HG03060 (cell line): ENCODE results near the gene GPR171.
"Not testable (repeated sequence)": the region's sequence is repeated elsewhere in the genome, so short reads cannot be mapped to it uniquely, and the experiment has no call there.

Experiments used
- ATAC-seq: cut with Tn5 transposase; IDR thresholded peaks from one replicate; pipeline ENCODE4 v1.9.1; 2021; ENCODE audit warnings: low read depth, moderate number of reproducible peaks; ENCODE audit not compliant: unreplicated experiment

Gene GPR171

GRCh38 chr3:151203051-151203420, at the start of gene GPR171:
Gene GPR171 (minus strand): TSS chr3:151203216. CDS start chr3:151199386, 3,830 bp downstream.
- ATAC-seq = peak; percentile 83

GRCh38 chr3:151248772-151249337, 45.8 kb upstream of the GPR171 start:
- no peak for ATAC-seq

GRCh38 chr3:151242006-151242405, 39.0 kb upstream of the GPR171 start:
- not testable (repeated sequence) for ATAC-seq

- no peak for ATAC-seq
These were observed 33.7 kb upstream of the GPR171 start for GRCh38 chr3:151236736-151237135.

- no peak for ATAC-seq
These were observed 33.3 kb upstream of the GPR171 start for GRCh38 chr3:151236316-151236715.

- no peak for ATAC-seq
These were observed 31.8 kb upstream of the GPR171 start for GRCh38 chr3:151234825-151235224.

GRCh38 chr3:151232991-151233390, 30.0 kb upstream of the GPR171 start:
- no peak for ATAC-seq

- not testable (repeated sequence) for ATAC-seq
These were observed 29.4 kb upstream of the GPR171 start for GRCh38 chr3:151232403-151232802.

- peak; percentile 40 for ATAC-seq
These were observed 27.6 kb upstream of the GPR171 start for GRCh38 chr3:151230646-151231045.

GRCh38 chr3:151228666-151229040, 25.6 kb upstream of the GPR171 start:
- no peak for ATAC-seq

GRCh38 chr3:151227807-151228665, 25.0 kb upstream of the GPR171 start:
- peak; percentile 64 for ATAC-seq

- peak; percentile 18 for ATAC-seq
These were observed 24.3 kb upstream of the GPR171 start for GRCh38 chr3:151227266-151227806.

- ATAC-seq = no peak
These were observed 23.8 kb upstream of the GPR171 start for GRCh38 chr3:151226825-151227224.

- no peak for ATAC-seq
These were observed 23.1 kb upstream of the GPR171 start for GRCh38 chr3:151226088-151226563.

GRCh38 chr3:151225040-151225975, 22.3 kb upstream of the GPR171 start:
- no peak for ATAC-seq

- ATAC-seq = no peak
These were observed 21.4 kb upstream of the GPR171 start for GRCh38 chr3:151224268-151224866.

GRCh38 chr3:151219056-151219455, 16.0 kb upstream of the GPR171 start:
- ATAC-seq = no peak

GRCh38 chr3:151218136-151218535, 15.1 kb upstream of the GPR171 start:
- no peak for ATAC-seq

GRCh38 chr3:151216641-151217607, 13.9 kb upstream of the GPR171 start:
- ATAC-seq = no peak
